Measurements from ENCODE around the gene TNPO3. TPM values are rescaled to one million over a fixed set of nuclear protein-coding genes. Genes with fewer than 3 reads are reported as not detected.
"Not testable (repeated sequence)": the region's sequence is repeated elsewhere in the genome, so short reads cannot be mapped to it uniquely, and the experiment has no call there.

The TNPO3 gene
- total RNA-seq, 1 experiment from 2014 or later: 61.5 TPM

GRCh38 chr7:129017933-129018538 lies 36.9 kb downstream of the TNPO3 start:
- DNase-seq (ENCODE audit: low read depth in 1 of 2, low spot score in 2 of 2): no peak
- H3K4me3 ChIP-seq: no peak overlapping the region
- no peaks in the 10 kb centered on the region for H3K27me3 ChIP-seq (replicated peaks)
- peaks cover 55% of the 10 kb centered on the region for H3K36me3 ChIP-seq
- no peaks in the 10 kb centered on the region for H3K4me1 ChIP-seq (replicated peaks)
- H3K9me3 ChIP-seq (replicated peaks): no peaks in the 10 kb centered on the region
- H3K27ac ChIP-seq: no peak overlapping the region

GRCh38 chr7:129017264-129017663 lies 37.6 kb downstream of the TNPO3 start:
- no peaks in the 10 kb centered on the region for H3K27me3 ChIP-seq (replicated peaks)
- no peaks in the 10 kb centered on the region for H3K4me1 ChIP-seq (replicated peaks)
- H3K36me3 ChIP-seq: peaks cover 61% of the 10 kb centered on the region
- no peak overlapping the region for H3K4me3 ChIP-seq
- H3K27ac ChIP-seq: no peak overlapping the region
- H3K9me3 ChIP-seq (replicated peaks): no peaks in the 10 kb centered on the region
- DNase-seq (ENCODE audit: low read depth in 1 of 2, low spot score in 2 of 2): no peak

GRCh38 chr7:129014501-129015101 lies 40.3 kb downstream of the TNPO3 start:
- Histone ChIP-seq H3K9me3 (replicated peaks) (no peaks in the 10 kb centered on the region), H3K4me1 (replicated peaks) (no peaks in the 10 kb centered on the region), H3K36me3 (peaks cover 70% of the 10 kb centered on the region), H3K27ac (no peak overlapping the region), H3K4me3 (no peak overlapping the region), H3K27me3 (replicated peaks) (no peaks in the 10 kb centered on the region)
- DNase-seq (ENCODE audit: low read depth in 1 of 2, low spot score in 2 of 2): no peak

GRCh38 chr7:129013048-129013724 lies 41.7 kb downstream of the TNPO3 start:
- H3K4me3 ChIP-seq: no peak overlapping the region
- no peaks in the 10 kb centered on the region for H3K9me3 ChIP-seq (replicated peaks)
- DNase-seq (ENCODE audit: low read depth in 1 of 2, low spot score in 2 of 2): no peak
- peaks cover 78% of the 10 kb centered on the region for H3K36me3 ChIP-seq
- H3K4me1 ChIP-seq (replicated peaks): no peaks in the 10 kb centered on the region
- no peak overlapping the region for H3K27ac ChIP-seq
- H3K27me3 ChIP-seq (replicated peaks): no peaks in the 10 kb centered on the region

GRCh38 chr7:129012641-129013040 lies 42.3 kb downstream of the TNPO3 start:
- Histone ChIP-seq H3K27ac (no peak overlapping the region), H3K27me3 (replicated peaks) (no peaks in the 10 kb centered on the region), H3K9me3 (replicated peaks) (no peaks in the 10 kb centered on the region), H3K36me3 (peaks cover 73% of the 10 kb centered on the region), H3K4me3 (no peak overlapping the region), H3K4me1 (replicated peaks) (no peaks in the 10 kb centered on the region)
- DNase-seq (ENCODE audit: low read depth in 1 of 2, low spot score in 2 of 2): no peak

- DNase-seq (ENCODE audit: low read depth in 1 of 2, low spot score in 2 of 2): no peak
- Histone ChIP-seq H3K4me1 (replicated peaks) (no peaks in the 10 kb centered on the region), H3K36me3 (peaks cover 64% of the 10 kb centered on the region), H3K9me3 (replicated peaks) (no peaks in the 10 kb centered on the region), H3K4me3 (no peak overlapping the region), H3K27me3 (replicated peaks) (no peaks in the 10 kb centered on the region), H3K27ac (no peak overlapping the region)
Measured at GRCh38 chr7:129010075-129010474, 44.8 kb downstream of the TNPO3 start.

- H3K27ac ChIP-seq: no peak overlapping the region
- no peaks in the 10 kb centered on the region for H3K4me1 ChIP-seq (replicated peaks)
- H3K27me3 ChIP-seq (replicated peaks): no peaks in the 10 kb centered on the region
- no peaks in the 10 kb centered on the region for H3K9me3 ChIP-seq (replicated peaks)
- DNase-seq (ENCODE audit: low read depth in 1 of 2, low spot score in 2 of 2): no peak
- peaks cover 62% of the 10 kb centered on the region for H3K36me3 ChIP-seq
- H3K4me3 ChIP-seq: no peak overlapping the region
Measured at GRCh38 chr7:129009437-129009836, 45.5 kb downstream of the TNPO3 start.

- DNase-seq (ENCODE audit: low read depth in 1 of 2, low spot score in 2 of 2): no peak
- Histone ChIP-seq H3K27me3 (replicated peaks) (no peaks in the 10 kb centered on the region), H3K27ac (no peak overlapping the region), H3K4me3 (no peak overlapping the region), H3K4me1 (replicated peaks) (no peaks in the 10 kb centered on the region), H3K9me3 (replicated peaks) (no peaks in the 10 kb centered on the region), H3K36me3 (peaks cover 58% of the 10 kb centered on the region)
Measured at GRCh38 chr7:129008645-129009414, 46.1 kb downstream of the TNPO3 start.

- Histone ChIP-seq H3K4me3 (no peak overlapping the region), H3K27me3 (replicated peaks) (no peaks in the 10 kb centered on the region), H3K36me3 (peaks cover 47% of the 10 kb centered on the region), H3K27ac (no peak overlapping the region), H3K9me3 (replicated peaks) (no peaks in the 10 kb centered on the region), H3K4me1 (replicated peaks) (no peaks in the 10 kb centered on the region)
- no peak for DNase-seq (ENCODE audit: low read depth in 1 of 2, low spot score in 2 of 2)
Measured at GRCh38 chr7:129007572-129007971, 47.3 kb downstream of the TNPO3 start.

- Histone ChIP-seq H3K27ac (no peak overlapping the region), H3K4me3 (no peak overlapping the region), H3K4me1 (replicated peaks) (no peaks in the 10 kb centered on the region), H3K27me3 (replicated peaks) (no peaks in the 10 kb centered on the region), H3K9me3 (replicated peaks) (no peaks in the 10 kb centered on the region), H3K36me3 (peaks cover 51% of the 10 kb centered on the region)
- no peak for DNase-seq (ENCODE audit: low read depth in 1 of 2, low spot score in 2 of 2)
Measured at GRCh38 chr7:129006636-129007414, 48.1 kb downstream of the TNPO3 start.

- no peaks in the 10 kb centered on the region for H3K4me1 ChIP-seq (replicated peaks)
- no peak overlapping the region for H3K27ac ChIP-seq
Measured at GRCh38 chr7:129005186-129005585, 49.7 kb downstream of the TNPO3 start.

GRCh38 chr7:128997181-128997580 lies 57.7 kb downstream of the TNPO3 start:
- Histone ChIP-seq H3K4me1 (replicated peaks) (peaks cover 7% of the 10 kb centered on the region), H3K27ac (no peak overlapping the region), H3K9me3 (replicated peaks) (no peaks in the 10 kb centered on the region), H3K4me3 (no peak overlapping the region), H3K27me3 (replicated peaks) (no peaks in the 10 kb centered on the region), H3K36me3 (peaks cover 77% of the 10 kb centered on the region)
- no peak for DNase-seq (ENCODE audit: low read depth in 1 of 2, low spot score in 2 of 2)

More at GRCh38 chr7:129005186-129005585, 49.7 kb downstream of the TNPO3 start:
- no peak for DNase-seq (ENCODE audit: low read depth in 1 of 2, low spot score in 2 of 2)
- Histone ChIP-seq H3K4me3 (no peak overlapping the region), H3K9me3 (replicated peaks) (no peaks in the 10 kb centered on the region), H3K27me3 (replicated peaks) (no peaks in the 10 kb centered on the region), H3K36me3 (peaks cover 56% of the 10 kb centered on the region)

- H3K27me3 ChIP-seq (replicated peaks); H3K4me3 ChIP-seq; DNase-seq (ENCODE audit: low read depth in 1 of 2, low spot score in 2 of 2); H3K9me3 ChIP-seq (replicated peaks); H3K4me1 ChIP-seq (replicated peaks); H3K27ac ChIP-seq: not testable (repeated sequence)
- peaks cover 75% of the 10 kb centered on the region for H3K36me3 ChIP-seq
Measured at GRCh38 chr7:128994560-128994959, 60.4 kb downstream of the TNPO3 start.

Measured in SJSA1 (cell line).